ES-I3 (cell line): ENCODE measurements around the gene CASKIN1.
"Not testable (repeated sequence)": the region's sequence is repeated elsewhere in the genome, so short reads cannot be mapped to it uniquely, and the experiment has no call there.

Source experiments
- H3K36me3 ChIP-seq: 2 replicates; pipeline ENCODE4 v1.6.1; 2013; ENCODE audit warnings: mild to moderate bottlenecking, low read length, control low read depth, moderate library complexity; ENCODE audit not compliant: insufficient read depth
- H3K4me1 ChIP-seq: 2 replicates; pipeline ENCODE4 v1.6.1; 2013; ENCODE audit warnings: mild to moderate bottlenecking, control low read depth, low read length; ENCODE audit not compliant: insufficient read depth
- H3K9ac ChIP-seq: 2 replicates; pipeline ENCODE4 v1.6.1; 2013; ENCODE audit warnings: low read depth, mild to moderate bottlenecking, low read length, moderate library complexity
- H3K9me3 ChIP-seq: 2 replicates; pipeline ENCODE4 v1.6.1; 2013; ENCODE audit warnings: mild to moderate bottlenecking, low read length, moderate library complexity; ENCODE audit not compliant: control insufficient read depth, insufficient read depth

CASKIN1 gene

GRCh38 chr16:2208772-2209171 is 12.4 kb upstream of the CASKIN1 start:
- no peak overlapping the region for H3K9ac ChIP-seq
- H3K36me3 ChIP-seq, result 0 out of 2 replicates have a peak, but pooled peaks cover 2% of the 10 kb centered on the region
- peaks cover 11% of the 10 kb centered on the region; the same call in 1 of the 2 replicates for H3K4me1 ChIP-seq
- H3K9me3 ChIP-seq, result no peaks in the 10 kb centered on the region

GRCh38 chr16:2208308-2208707 is 11.9 kb upstream of the CASKIN1 start:
- H3K4me1 ChIP-seq, result peaks cover 7% of the 10 kb centered on the region; the same call in 1 of the 2 replicates
- H3K36me3 ChIP-seq, result 0 out of 2 replicates have a peak, but pooled peaks cover 2% of the 10 kb centered on the region
- H3K9ac ChIP-seq, result no peak overlapping the region
- no peaks in the 10 kb centered on the region for H3K9me3 ChIP-seq

DNA sequence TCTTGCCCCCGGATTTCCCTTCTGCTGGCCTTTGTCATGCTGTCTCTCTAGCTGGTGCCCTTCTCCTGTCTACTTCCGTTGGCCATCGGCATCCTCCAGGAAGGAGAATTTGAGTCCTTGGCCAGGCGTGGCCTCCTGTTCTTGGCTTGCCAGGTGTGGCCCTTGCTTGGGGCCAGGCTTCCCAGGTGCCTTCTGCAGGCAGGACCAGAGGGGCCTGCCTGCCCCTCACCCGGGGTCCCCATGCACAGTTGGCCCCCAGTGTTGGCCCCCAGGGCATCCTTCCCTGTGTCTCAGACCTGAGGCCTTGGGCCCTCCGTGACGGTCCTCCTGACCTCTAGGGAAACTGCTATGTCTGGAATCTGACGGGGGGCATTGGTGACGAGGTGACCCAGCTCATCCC is 11.5 kb upstream of the CASKIN1 start:
- H3K9me3 ChIP-seq, result no peaks in the 10 kb centered on the region
- peaks cover 7% of the 10 kb centered on the region; the same call in 1 of the 2 replicates for H3K4me1 ChIP-seq
- H3K36me3 ChIP-seq, result 0 out of 2 replicates have a peak, but pooled peaks cover 2% of the 10 kb centered on the region
- no peak overlapping the region for H3K9ac ChIP-seq

DNA sequence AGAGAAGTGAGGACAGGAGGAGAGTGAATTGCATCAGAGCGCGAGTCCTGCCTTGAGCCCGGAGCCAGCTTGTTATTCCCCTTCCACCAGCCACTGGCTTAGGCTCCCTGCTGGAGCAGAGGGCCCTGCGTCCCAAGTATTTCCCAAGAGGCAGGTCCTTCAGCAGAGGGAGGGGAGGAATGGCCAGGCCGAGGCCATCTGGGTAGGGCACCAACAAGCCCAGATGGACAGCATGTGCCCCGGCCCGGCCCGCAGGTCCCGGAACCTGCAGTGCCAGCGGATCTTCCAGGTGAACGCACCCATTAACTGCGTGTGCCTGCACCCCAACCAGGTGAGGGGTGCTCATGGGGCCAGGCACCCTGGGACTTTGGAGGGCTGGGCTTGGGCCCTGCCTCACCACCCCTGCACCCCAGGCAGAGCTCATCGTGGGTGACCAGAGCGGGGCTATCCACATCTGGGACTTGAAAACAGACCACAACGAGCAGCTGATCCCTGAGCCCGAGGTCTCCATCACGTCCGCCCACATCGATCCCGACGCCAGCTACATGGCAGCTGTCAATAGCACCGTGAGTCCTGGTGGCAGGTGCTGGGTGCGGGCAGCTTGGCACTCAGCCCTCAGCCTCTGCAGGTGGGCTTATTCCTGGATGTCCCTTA is 10.5 kb upstream of the CASKIN1 start:
- Histone ChIP-seq H3K4me1 (peaks cover 7% of the 10 kb centered on the region; the same call in 1 of the 2 replicates), H3K9me3 (no peaks in the 10 kb centered on the region), H3K36me3 (no peaks in the 10 kb centered on the region), H3K9ac (no peak overlapping the region)

DNA sequence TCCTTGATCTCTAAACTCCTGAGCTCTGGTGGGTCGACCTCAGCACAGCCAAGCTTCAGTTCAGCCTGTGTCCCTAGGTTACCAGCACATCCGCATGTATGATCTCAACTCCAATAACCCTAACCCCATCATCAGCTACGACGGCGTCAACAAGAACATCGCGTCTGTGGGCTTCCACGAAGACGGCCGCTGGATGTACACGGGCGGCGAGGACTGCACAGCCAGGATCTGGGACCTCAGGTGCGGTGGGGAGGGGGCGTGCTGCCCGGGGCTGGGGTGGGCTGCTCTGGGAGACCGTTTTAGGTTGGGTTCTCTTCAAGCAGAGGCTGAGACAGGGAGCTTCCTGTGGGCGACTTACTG is 10.0 kb upstream of the CASKIN1 start:
- Histone ChIP-seq H3K36me3 (no peaks in the 10 kb centered on the region), H3K9ac (peak overlapping the region; percentile 95), H3K9me3 (no peaks in the 10 kb centered on the region), H3K4me1 (peaks cover 7% of the 10 kb centered on the region; the same call in 1 of the 2 replicates)

- Histone ChIP-seq H3K36me3 (no peaks in the 10 kb centered on the region), H3K9ac (peak overlapping the region; percentile 95), H3K4me1 (peaks cover 7% of the 10 kb centered on the region; the same call in 1 of the 2 replicates), H3K9me3 (no peaks in the 10 kb centered on the region)
Measured at GRCh38 chr16:2205967-2206313, 9.5 kb upstream of the CASKIN1 start.

DNA sequence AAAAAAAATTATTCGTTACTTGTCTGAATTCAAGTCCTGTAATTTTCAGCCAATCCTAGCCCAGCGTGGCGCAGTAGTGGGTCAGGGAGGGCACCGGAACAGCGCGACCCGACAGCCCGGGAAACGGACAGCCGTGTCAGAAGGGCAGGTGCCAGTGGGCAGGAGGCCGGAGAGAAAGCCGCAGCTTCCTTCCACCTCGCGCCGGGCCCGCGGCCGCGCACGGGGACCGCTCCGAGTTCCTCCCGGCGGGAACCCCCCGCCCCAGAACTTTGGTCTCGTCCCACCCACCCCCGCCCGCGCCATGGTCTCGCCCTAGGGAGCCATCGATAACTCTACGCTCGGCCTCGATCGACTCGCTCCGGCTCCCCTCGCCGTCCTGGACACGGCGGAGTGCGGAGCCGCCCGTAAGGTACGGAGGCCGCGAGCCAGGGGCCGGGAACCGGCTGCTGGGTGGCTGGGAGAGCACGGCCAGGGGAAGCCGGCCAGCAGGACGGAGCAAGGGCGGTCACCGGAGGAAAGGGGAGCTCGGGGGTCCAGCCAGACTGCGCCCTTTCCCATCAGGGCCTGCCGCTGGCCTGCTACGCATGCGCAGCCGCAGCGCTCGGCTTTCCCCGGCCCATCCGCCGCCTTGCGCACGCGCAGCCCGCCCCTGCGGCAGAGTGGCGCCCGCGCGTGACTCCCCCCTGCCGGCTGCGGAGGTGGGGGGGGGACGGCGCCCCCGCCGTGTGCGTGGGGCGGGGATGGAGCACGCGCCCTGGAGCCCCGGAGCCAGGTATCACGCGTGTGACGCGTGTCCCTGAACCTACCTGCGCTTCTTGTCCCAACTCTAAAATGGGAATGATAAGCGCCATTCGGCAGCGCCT is 8.9 kb upstream of the CASKIN1 start, which contains the start of gene MLST8:
MLST8 (plus strand) TSS at position 351 of the 863 bp plus-strand sequence. CDS start 632 bp downstream, outside the sequence.
- Histone ChIP-seq H3K9ac (peak within 1 kb of the TSS; percentile 95), H3K36me3 (no peaks in the 10 kb centered on the region), H3K9me3 (no peaks in the 10 kb centered on the region), H3K4me1 (peaks cover 1% of the 10 kb centered on the region; the same call in 1 of the 2 replicates)

DNA sequence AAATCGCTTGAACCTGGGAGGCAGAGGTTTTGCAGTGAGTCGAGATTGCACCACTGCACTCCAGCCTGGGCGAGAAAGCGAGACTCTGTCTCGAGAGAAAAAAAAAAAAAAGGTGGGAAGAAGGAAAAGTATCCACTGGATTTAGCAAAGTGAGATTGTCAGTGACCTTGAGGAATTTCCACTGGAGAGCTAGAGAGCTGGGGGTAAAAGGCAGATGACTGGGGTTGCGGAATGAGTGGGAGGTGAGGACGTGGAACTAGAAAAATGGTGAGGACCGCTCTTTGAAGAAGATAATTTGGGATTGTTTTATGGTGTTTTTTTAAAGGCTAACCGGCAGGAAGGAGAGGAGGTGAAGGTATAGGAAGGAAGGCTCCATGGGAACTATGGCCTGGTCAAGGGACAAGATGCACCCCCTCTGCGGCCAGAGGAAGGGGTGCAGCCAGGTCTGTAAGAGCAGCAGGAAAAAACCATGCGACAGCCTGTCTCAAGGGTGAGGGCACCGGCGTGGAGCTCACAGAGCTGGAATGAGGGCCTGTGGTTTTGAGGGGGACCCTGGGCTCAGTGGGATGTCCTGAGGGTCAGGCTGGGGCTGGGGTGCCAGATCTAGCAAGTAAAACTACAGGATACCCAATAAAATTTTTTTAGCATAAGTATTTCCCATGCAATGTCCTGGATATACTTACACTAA is 8.2 kb upstream of the CASKIN1 start:
- H3K36me3 ChIP-seq, result no peaks in the 10 kb centered on the region
- no peaks in the 10 kb centered on the region for H3K4me1 ChIP-seq
- H3K9ac ChIP-seq, result peak overlapping the region; percentile 95
- no peaks in the 10 kb centered on the region for H3K9me3 ChIP-seq

DNA sequence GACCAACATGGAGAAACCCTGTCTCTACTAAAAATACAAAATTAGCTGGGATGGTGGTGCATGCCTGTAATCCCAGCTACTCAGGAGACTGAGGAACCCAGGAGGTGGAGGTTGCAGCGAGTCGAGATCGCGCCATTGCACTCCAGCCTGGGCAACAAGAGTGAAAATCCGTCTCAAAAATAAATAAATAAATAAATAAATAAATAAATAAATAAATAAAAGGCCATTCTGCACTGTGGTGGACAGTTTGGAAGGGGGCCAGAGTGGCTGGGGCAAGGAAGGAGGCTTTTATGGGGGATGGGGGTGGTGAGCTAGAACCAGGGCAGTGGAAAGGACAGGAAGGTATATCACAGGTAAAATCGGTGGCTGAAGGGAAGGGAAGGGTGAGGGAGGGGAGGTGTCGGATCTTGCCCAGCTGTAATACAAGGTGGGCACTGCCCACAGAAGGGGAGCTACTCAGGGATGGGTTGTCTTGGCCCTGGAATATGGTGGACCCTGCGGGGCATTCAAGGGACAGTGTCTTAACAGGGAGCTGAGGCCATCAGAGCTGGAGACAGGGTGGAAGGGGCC is 6.8 kb upstream of the CASKIN1 start:
- not testable (repeated sequence) for H3K9me3 ChIP-seq, H3K36me3 ChIP-seq, H3K9ac ChIP-seq, H3K4me1 ChIP-seq

GRCh38 chr16:2200313-2200712 is 3.9 kb upstream of the CASKIN1 start:
- H3K9me3 ChIP-seq, result no peaks in the 10 kb centered on the region
- H3K9ac ChIP-seq, result no peak overlapping the region
- no peaks in the 10 kb centered on the region for H3K36me3 ChIP-seq

GRCh38 chr16:2199621-2200139 is 3.3 kb upstream of the CASKIN1 start:
- no peaks in the 10 kb centered on the region for H3K36me3 ChIP-seq
- no peaks in the 10 kb centered on the region for H3K9me3 ChIP-seq
- no peaks in the 10 kb centered on the region for H3K4me1 ChIP-seq
- H3K9ac ChIP-seq, result no peak overlapping the region

More at GRCh38 chr16:2200313-2200712, 3.9 kb upstream of the CASKIN1 start:
- no peaks in the 10 kb centered on the region for H3K4me1 ChIP-seq

DNA sequence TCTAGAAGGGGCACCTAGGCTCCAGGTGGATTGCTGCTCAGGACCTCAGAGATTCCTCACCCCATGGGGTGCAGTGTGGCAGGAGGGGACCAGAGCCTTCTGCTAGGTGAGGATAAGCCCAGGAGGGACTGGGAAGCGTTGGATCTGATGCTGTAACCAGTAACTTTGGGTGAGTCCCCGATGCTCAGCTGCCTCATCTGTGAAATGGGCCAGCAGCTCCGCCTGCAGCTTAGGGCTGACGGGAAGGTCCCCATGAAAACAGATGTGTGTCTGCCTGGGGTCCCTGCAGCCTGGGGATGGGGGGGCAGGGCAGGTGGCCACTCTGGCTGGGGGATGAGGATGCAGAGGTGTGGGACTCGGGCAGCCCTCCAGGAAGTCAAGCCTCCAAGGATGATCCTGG is 2.7 kb upstream of the CASKIN1 start:
- Histone ChIP-seq H3K9ac (no peak overlapping the region), H3K4me1 (no peaks in the 10 kb centered on the region), H3K36me3 (no peaks in the 10 kb centered on the region), H3K9me3 (no peaks in the 10 kb centered on the region)

GRCh38 chr16:2198283-2198682 is 1.9 kb upstream of the CASKIN1 start:
- Histone ChIP-seq H3K36me3 (no peaks in the 10 kb centered on the region), H3K4me1 (no peaks in the 10 kb centered on the region), H3K9ac (no peak overlapping the region), H3K9me3 (no peaks in the 10 kb centered on the region)

GRCh38 chr16:2197765-2198164 is 1.4 kb upstream of the CASKIN1 start:
- Histone ChIP-seq H3K9ac (no peak overlapping the region), H3K9me3 (no peaks in the 10 kb centered on the region), H3K4me1 (no peaks in the 10 kb centered on the region), H3K36me3 (no peaks in the 10 kb centered on the region)
